SH-SY5Y (cell line): Measurements from ENCODE around the gene ZNF365.

Experiments
- GATA2 ChIP-seq: IDR thresholded peaks from 2 replicates; pipeline ENCODE4 v1.6.1; 2011; ENCODE audit warnings: mild to moderate bottlenecking, low read depth, low read length
- GATA3 ChIP-seq: IDR thresholded peaks from 2 replicates; pipeline ENCODE4 v1.6.1; 2011; ENCODE audit warnings: low read depth, mild to moderate bottlenecking, low read length, moderate library complexity

DNA sequence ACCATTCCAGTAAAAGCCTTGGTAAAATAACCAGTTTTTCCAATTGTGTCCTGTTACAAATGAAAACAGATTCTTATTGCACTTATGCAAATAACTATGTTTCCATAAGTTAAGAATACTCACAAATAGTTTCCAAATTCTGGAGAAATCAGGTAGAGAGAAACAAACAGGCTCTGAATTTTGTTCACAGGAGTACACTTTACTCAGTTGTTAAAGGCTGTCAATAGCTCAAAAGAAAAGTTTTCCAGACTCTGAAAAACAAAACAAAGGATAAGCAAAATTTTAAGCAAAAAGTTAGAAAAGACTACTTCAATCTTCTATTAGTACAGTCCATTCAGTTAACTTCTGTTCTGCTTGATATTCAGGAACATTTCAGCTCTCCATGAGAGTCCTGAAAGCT, 32.8 kb upstream of the ZNF365 start:
- TF ChIP-seq GATA2 = no peak
- no peak for TF ChIP-seq GATA3
